Smooth muscle cell (in vitro differentiated cells): Measurements from ENCODE around the gene KLF9. TPM values are rescaled to one million over a fixed set of nuclear protein-coding genes. Genes with fewer than 3 reads are reported as not detected.

ENCODE experiments used
- DNase-seq: peaks from one replicate; lab custom pipeline; 2025; ENCODE audit not compliant: unreplicated experiment; lab: John Stamatoyannopoulos, UW
- H2AFZ ChIP-seq: fragments of 200-600 bp; sonication (generic); 2 replicates; pipeline ENCODE4 v1.6.0; 2016; ENCODE audit warnings: antibody characterized with exemption, low read depth, mild to moderate bottlenecking
- H3F3A ChIP-seq: fragments of 200-600 bp; sonication (generic); 2 replicates; pipeline ENCODE4 v1.6.0; 2017; ENCODE audit warnings: antibody characterized with exemption, low read depth
- H3K27ac ChIP-seq: fragments of 200-600 bp; sonication (generic); 2 replicates; pipeline ENCODE4 v1.5.1; 2016; ENCODE audit warnings: low read depth, mild to moderate bottlenecking
- H3K27me3 ChIP-seq: fragments of 200-600 bp; sonication (generic); 2 replicates; pipeline ENCODE4 v1.6.1; 2016; ENCODE audit warnings: low read depth, mild to moderate bottlenecking
- H3K36me3 ChIP-seq: fragments of 200-600 bp; sonication (generic); 2 replicates; pipeline ENCODE4 v1.5.1; 2016; ENCODE audit warnings: low read depth
- H3K4me1 ChIP-seq: fragments of 200-600 bp; sonication (generic); 2 replicates; pipeline ENCODE4 v1.5.1; 2016; ENCODE audit warnings: low read depth
- H3K4me2 ChIP-seq: fragments of 200-600 bp; sonication (generic); 2 replicates; pipeline ENCODE4 v1.6.0; 2016; ENCODE audit warnings: mild to moderate bottlenecking
- H3K4me3 ChIP-seq: fragments of 200-600 bp; sonication (generic); 2 replicates; pipeline ENCODE4 v1.5.1; 2016; ENCODE audit warnings: mild to moderate bottlenecking
- H3K79me2 ChIP-seq: fragments of 200-600 bp; sonication (generic); 2 replicates; pipeline ENCODE4 v1.6.0; 2016; ENCODE audit warnings: low read depth, mild to moderate bottlenecking
- H3K9ac ChIP-seq: fragments of 200-600 bp; sonication (generic); 2 replicates; pipeline ENCODE4 v1.6.0; 2016; ENCODE audit warnings: low read depth
- H3K9me3 ChIP-seq: fragments of 200-600 bp; sonication (generic); replicated peaks from 2 replicates; pipeline ENCODE4 v1.5.1; 2016; ENCODE audit warnings: low read depth
- H4K20me1 ChIP-seq: fragments of 200-600 bp; sonication (generic); 2 replicates; pipeline ENCODE4 v1.6.0; 2016; ENCODE audit warnings: low read depth
- CTCF ChIP-seq: fragments of 200-600 bp; sonication (generic); IDR thresholded peaks from 2 replicates; pipeline ENCODE4 v1.5.1; 2017; ENCODE audit warnings: borderline replicate concordance, mild to moderate bottlenecking, antibody characterized with exemption; ENCODE audit not compliant: insufficient read depth, poor library complexity, severe bottlenecking
- WGBS: methylation state at CpG from one replicate; pipeline ENCODE4 v1.1.7; 2016; ENCODE audit warnings: low lambda C conversion rate; 5-methylcytosine and 5-hydroxymethylcytosine counted together
- polyA plus RNA-seq: library from polyadenylated mRNA; unstranded; fragments of >200 nt; fragmentation: Nextera tagmentation; extraction: Ambion mirVana; gene quantifications from 2 replicates; pipeline ENCODE4 v1.2.1, GENCODE V29; 2016
- total RNA-seq: library from RNA; depleted of rRNA; stranded (reverse); fragments of >200 nt; gene quantifications from 2 replicates; pipeline ENCODE4 v1.2.3, GENCODE V29; 2014

KLF9 gene
- total and polyA plus RNA-seq, 2 experiments from 2014 or later = 2.9 to 13.5 TPM

GRCh38 chr9:70441622-70442021 lies 27.2 kb upstream of the KLF9 start:
- no peaks in the 10 kb centered on the region for H3K36me3 ChIP-seq
- H3K79me2 ChIP-seq = no peaks in the 10 kb centered on the region
- H3K9ac ChIP-seq = no peak overlapping the region
- H3K4me1 ChIP-seq = no peaks in the 10 kb centered on the region
- no peaks in the 10 kb centered on the region for H3F3A ChIP-seq
- H3K27ac ChIP-seq = no peak overlapping the region
- H4K20me1 ChIP-seq = no peaks in the 10 kb centered on the region
- no peak for DNase-seq
- H3K9me3 ChIP-seq = no peaks in the 10 kb centered on the region
- TF ChIP-seq CTCF = no peak
- H3K27me3 ChIP-seq = no peaks in the 10 kb centered on the region
- H3K4me3 ChIP-seq = no peak overlapping the region
- H2AFZ ChIP-seq = no peak overlapping the region
- H3K4me2 ChIP-seq = no peak overlapping the region

- H3K9ac ChIP-seq = no peak overlapping the region
These were observed 25.7 kb upstream of the KLF9 start for GRCh38 chr9:70439991-70440706.

GRCh38 chr9:70438341-70438928 lies 24.0 kb upstream of the KLF9 start:
- Histone ChIP-seq H4K20me1 (no peaks in the 10 kb centered on the region), H2AFZ (peak overlapping the region; percentile 8), H3K36me3 (no peaks in the 10 kb centered on the region), H3K9me3 (no peaks in the 10 kb centered on the region), H3K27me3 (no peaks in the 10 kb centered on the region), H3K4me1 (no peaks in the 10 kb centered on the region), H3K27ac (no peak overlapping the region), H3K4me2 (no peak overlapping the region), H3K9ac (no peak overlapping the region), H3F3A (no peaks in the 10 kb centered on the region), H3K4me3 (no peak overlapping the region), H3K79me2 (no peaks in the 10 kb centered on the region)
- no peak for TF ChIP-seq CTCF
- no peak for DNase-seq
- 63% methylated on average over 3 of the region's 3 CpGs for WGBS

More at GRCh38 chr9:70439991-70440706, 25.7 kb upstream of the KLF9 start:
- DNase-seq = no peak
- Histone ChIP-seq H4K20me1 (no peaks in the 10 kb centered on the region), H3K27me3 (no peaks in the 10 kb centered on the region), H3K4me2 (no peak overlapping the region), H3K27ac (no peak overlapping the region), H3K9me3 (no peaks in the 10 kb centered on the region), H3K36me3 (no peaks in the 10 kb centered on the region), H3K4me1 (no peaks in the 10 kb centered on the region), H2AFZ (no peak overlapping the region), H3K79me2 (no peaks in the 10 kb centered on the region), H3K4me3 (no peak overlapping the region), H3F3A (no peaks in the 10 kb centered on the region)
- 66% methylated on average over 5 of the region's 5 CpGs for WGBS
- no peak for TF ChIP-seq CTCF

GRCh38 chr9:70435948-70436347 lies 21.5 kb upstream of the KLF9 start:
- no peak overlapping the region for H2AFZ ChIP-seq
- no peaks in the 10 kb centered on the region for H3K79me2 ChIP-seq
- no peak overlapping the region for H3K4me3 ChIP-seq
- H3K9ac ChIP-seq = no peak overlapping the region
- no peak for TF ChIP-seq CTCF
- no peak for DNase-seq
- no peak overlapping the region for H3K4me2 ChIP-seq
- WGBS = 67% methylated on average over 1 of the region's 1 CpG
- no peaks in the 10 kb centered on the region for H3K4me1 ChIP-seq
- H3K27ac ChIP-seq = no peak overlapping the region
- H4K20me1 ChIP-seq = no peaks in the 10 kb centered on the region
- H3K9me3 ChIP-seq = no peaks in the 10 kb centered on the region
- no peaks in the 10 kb centered on the region for H3K36me3 ChIP-seq
- H3K27me3 ChIP-seq = no peaks in the 10 kb centered on the region
- no peaks in the 10 kb centered on the region for H3F3A ChIP-seq
